Measurements from ENCODE around the gene ARID1B. TPM values are rescaled to one million over a fixed set of nuclear protein-coding genes. Genes with fewer than 3 reads are reported as not detected.

The ARID1B gene
- total and polyA plus RNA-seq, 10 of the 15 experiments (the other 5 are each of a cell fraction or from before 2014, with no cell fraction given) = 24.7 to 133 (median 54.6) TPM

DNA sequence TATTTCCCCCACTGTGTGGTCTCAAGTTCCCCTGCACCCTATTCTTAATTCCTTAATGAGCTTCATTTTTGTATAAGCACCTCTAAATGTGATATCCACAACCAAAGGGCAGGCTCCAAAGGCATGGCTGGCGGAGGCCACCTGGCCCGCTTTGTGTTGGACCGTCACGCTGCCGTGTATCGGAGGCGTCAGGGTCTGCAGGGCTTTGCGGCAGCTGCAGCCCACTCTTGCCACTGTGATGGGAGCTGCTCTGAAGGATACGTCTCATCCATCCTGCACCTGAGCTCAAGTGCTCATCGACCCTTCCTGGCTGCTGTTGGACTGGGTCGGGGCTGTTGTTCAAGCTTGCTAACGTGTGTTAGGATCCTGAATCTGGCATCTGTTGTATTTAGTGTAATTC is 177.6 kb downstream of the ARID1B start (continued):
- TF ChIP-seq, protein P1, sequence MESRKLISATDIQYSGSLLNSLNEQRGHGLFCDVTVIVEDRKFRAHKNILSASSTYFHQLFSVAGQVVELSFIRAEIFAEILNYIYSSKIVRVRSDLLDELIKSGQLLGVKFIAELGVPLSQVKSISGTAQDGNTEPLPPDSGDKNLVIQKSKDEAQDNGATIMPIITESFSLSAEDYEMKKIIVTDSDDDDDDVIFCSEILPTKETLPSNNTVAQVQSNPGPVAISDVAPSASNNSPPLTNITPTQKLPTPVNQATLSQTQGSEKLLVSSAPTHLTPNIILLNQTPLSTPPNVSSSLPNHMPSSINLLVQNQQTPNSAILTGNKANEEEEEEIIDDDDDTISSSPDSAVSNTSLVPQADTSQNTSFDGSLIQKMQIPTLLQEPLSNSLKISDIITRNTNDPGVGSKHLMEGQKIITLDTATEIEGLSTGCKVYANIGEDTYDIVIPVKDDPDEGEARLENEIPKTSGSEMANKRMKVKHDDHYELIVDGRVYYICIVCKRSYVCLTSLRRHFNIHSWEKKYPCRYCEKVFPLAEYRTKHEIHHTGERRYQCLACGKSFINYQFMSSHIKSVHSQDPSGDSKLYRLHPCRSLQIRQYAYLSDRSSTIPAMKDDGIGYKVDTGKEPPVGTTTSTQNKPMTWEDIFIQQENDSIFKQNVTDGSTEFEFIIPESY (IDR thresholded peaks at IDR 0.05) = no peak

DNA sequence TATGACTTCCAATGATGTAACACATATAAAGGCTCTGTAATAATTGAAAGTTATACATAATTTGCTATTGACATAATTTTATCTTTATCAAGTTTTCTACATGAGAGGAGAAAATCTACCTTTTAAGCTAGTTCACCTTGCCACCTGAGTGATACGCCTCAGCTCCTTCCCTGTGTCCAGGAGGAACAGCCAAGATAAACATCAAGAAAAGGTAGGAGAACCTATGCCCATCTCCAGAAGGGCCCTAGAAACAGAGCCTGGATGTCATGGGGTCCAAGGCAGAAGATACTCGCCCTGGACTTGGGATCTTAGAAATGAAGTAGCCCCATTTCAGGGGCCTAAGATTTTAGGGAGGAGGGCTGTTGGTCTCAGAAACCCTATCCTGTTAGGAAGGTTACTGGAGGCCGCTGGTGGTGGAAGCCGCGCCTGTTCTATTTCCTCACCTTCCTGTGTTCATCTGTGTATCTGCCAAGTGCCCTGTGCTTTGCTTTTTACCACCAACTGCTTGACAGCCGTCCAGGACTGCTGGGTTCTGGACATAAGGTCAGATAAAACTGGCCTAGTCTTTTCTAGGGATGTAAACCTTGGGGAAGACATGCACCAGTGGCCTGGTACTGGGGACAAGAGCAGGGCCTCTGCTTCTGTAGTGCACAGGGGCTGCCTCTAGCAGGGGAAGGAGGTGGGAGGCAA is 178.5 kb downstream of the ARID1B start:
- H3K4me1 ChIP-seq (ENCODE audit: control insufficient read depth, insufficient read depth, low read length) = peaks cover 18% of the 10 kb centered on the region
- H3K4me3 ChIP-seq = no peak overlapping the region
- no peak overlapping the region for H3K4me2 ChIP-seq (ENCODE audit: control insufficient read depth, insufficient read depth)
- no peak overlapping the region for H3K9ac ChIP-seq (ENCODE audit: control insufficient read depth, insufficient read depth, low read length)
- over 99% methylated on average over 6 of the region's 6 CpGs for WGBS (ENCODE audit: insufficient coverage, insufficient replicate concordance, low lambda C conversion rate, missing lambda C conversion rate)
- H2AFZ ChIP-seq (ENCODE audit: control insufficient read depth, low read depth, low read length) = no peak overlapping the region
- peaks cover 0 to 8% of the 10 kb centered on the region in 2 experiments; a peak in 2 of 4 replicates for H3K36me3 ChIP-seq (ENCODE audit: control insufficient read depth in 2 of 2, insufficient read depth in 2 of 2, low read length in 1 of 2)
- H3K79me2 ChIP-seq (ENCODE audit: control insufficient read depth, insufficient read depth, low read length) = peaks cover 84% of the 10 kb centered on the region
- ChIA-PET POLR2A (interaction anchor here (1.3 to 1.6 kb wide), 2 partner anchors 12 to 38 kb away, joined by 3 to 4 read pairs; no protein-coding TSS in a partner anchor), CTCF (interaction anchor here (1.7 to 2.1 kb wide), 3 partner anchors 9 to 20 kb away, joined by 4 to 11 read pairs (median 6); no protein-coding TSS in a partner anchor), RAD21 (ENCODE audit: unreplicated experiment) (interaction anchor here (0.6 to 1.1 kb wide), 2 partner anchors 9 to 168 kb away, joined by 3 read pairs; no protein-coding TSS in a partner anchor), SMC1A (ENCODE audit: uncharacterized antibody, unreplicated experiment) (interaction anchor here (0.7 to 5.3 kb wide), 11 partner anchors 9 to 91 kb away, joined by 3 to 37 read pairs (median 5); no protein-coding TSS in a partner anchor)
- no peak for ATAC-seq
- no peak for TF ChIP-seq MEF2B (IDR thresholded peaks at IDR 0.05; ENCODE audit: partially characterized antibody, poor library complexity, severe bottlenecking)
- TF ChIP-seq SREBF2 (IDR thresholded peaks at IDR 0.05; ENCODE audit: low read length) = no peak
- TF ChIP-seq ZBED1 (IDR thresholded peaks at IDR 0.05; ENCODE audit: borderline replicate concordance) = no peak
- no peak for TF ChIP-seq KDM1A (IDR thresholded peaks at IDR 0.05; ENCODE audit: borderline replicate concordance)
- TF ChIP-seq NR2F1 (conservative IDR thresholded peaks at IDR 0.05) = no peak
- TF ChIP-seq HDAC2 (IDR thresholded peaks at IDR 0.05) = no peak
- no TSS peak for BruUV-seq (replicated peaks)
- no peak for FAIRE-seq
- intact Hi-C loops (cut with micrococcal nuclease; ENCODE audit: unreplicated experiment) = no loop called here
- no peak overlapping the region for H3K27ac ChIP-seq (ENCODE audit: control insufficient read depth, insufficient read depth)
- H3K9me3 ChIP-seq (replicated peaks; ENCODE audit: control insufficient read depth, insufficient read depth, low read length) = no peaks in the 10 kb centered on the region
- no peaks in the 10 kb centered on the region for H4K20me1 ChIP-seq (ENCODE audit: control insufficient read depth, insufficient read depth)
- DNase-seq (ENCODE audit: low read depth, low spot score) = no peak
- in situ Hi-C loops (cut with MboI) = no loop called here
- H3K27me3 ChIP-seq (replicated peaks in 1 of 2; ENCODE audit: control insufficient read depth in 2 of 2, insufficient read depth in 2 of 2, low read length in 1 of 2) = no peaks in the 10 kb centered on the region

Data from GM12878 (cell line).